NCI-H146 treated with DMSO at 0.1 percent for 48 hours (cell line): ENCODE results near the gene FYN.

Source experiments
- DNase-seq: peaks from one replicate; lab custom pipeline; 2025; ENCODE audit not compliant: unreplicated experiment; lab: John Stamatoyannopoulos, UW

The FYN gene

GRCh38 chr6:111612379-111612778 is 260.9 kb downstream of the FYN start:
- DNase-seq, result no peak

GRCh38 chr6:111610548-111611172 is 262.6 kb downstream of the FYN start:
- DNase-seq, result no peak
